OCI-LY3 (cell line): ENCODE measurements around the gene MAPKAPK5.

Experiments used
- H2AFZ ChIP-seq: fragments of 200-600, 300-600 bp; shearing (Covaris generic); 2 replicates; pipeline ENCODE4 v1.6.0; 2014; ENCODE audit warnings: antibody characterized with exemption, low read depth, low read length
- H3K27ac ChIP-seq: fragments of 200-600, 300-600 bp; sonication (generic); 2 replicates; pipeline ENCODE4 v1.5.1; 2014; ENCODE audit warnings: mild to moderate bottlenecking, low read length, moderate library complexity, mixed read lengths
- H3K27me3 ChIP-seq: fragments of 200-600, 300-600 bp; sonication (generic); 2 replicates; pipeline ENCODE4 v1.6.1; 2014; ENCODE audit warnings: low read depth, low read length, mixed read lengths
- H3K36me3 ChIP-seq: fragments of 200-600, 300-600 bp; sonication (generic); replicated peaks from 2 replicates; pipeline ENCODE3; 2014; ENCODE audit warnings: low read depth, low read length, mixed read lengths
- H3K4me1 ChIP-seq: fragments of 300-600, 200-600 bp; sonication (generic); 2 replicates; pipeline ENCODE4 v1.6.1; 2014; ENCODE audit warnings: low read length, mixed read lengths
- H3K4me2 ChIP-seq: fragments of 200-600, 300-600 bp; sonication (generic); 2 replicates; pipeline ENCODE4 v1.6.1; 2014; ENCODE audit warnings: low read length, mixed read lengths
- H3K4me3 ChIP-seq: fragments of 300-600, 200-600 bp; sonication (generic); 2 replicates; pipeline ENCODE4 v1.5.1; 2014; ENCODE audit warnings: antibody characterized with exemption, mild to moderate bottlenecking, low read length, moderate library complexity
- H3K79me2 ChIP-seq: fragments of 300-600, 200-600 bp; shearing (Covaris generic); 2 replicates; pipeline ENCODE4 v1.6.1; 2014; ENCODE audit warnings: mild to moderate bottlenecking, low read length, mixed read lengths
- H3K9ac ChIP-seq: fragments of 300-600, 200-600 bp; shearing (Covaris generic); 2 replicates; pipeline ENCODE4 v1.6.0; 2014; ENCODE audit warnings: mild to moderate bottlenecking, low read length, moderate library complexity
- H3K9me3 ChIP-seq: fragments of 200-600, 300-600 bp; shearing (Covaris generic); 2 replicates; pipeline ENCODE4 v1.6.1; 2014; ENCODE audit warnings: low read length, mixed read lengths; ENCODE audit not compliant: insufficient read depth
- H4K20me1 ChIP-seq: fragments of 200-600, 300-600 bp; sonication (generic); 2 replicates; pipeline ENCODE4 v1.6.1; 2016; ENCODE audit warnings: low read length, mixed read lengths; ENCODE audit not compliant: insufficient read depth
- CTCF ChIP-seq: fragments of 200-600, 300-600 bp; sonication (generic); IDR thresholded peaks from 2 replicates; pipeline ENCODE4 v1.5.1; 2014; ENCODE audit warnings: antibody characterized with exemption, low read length, low read depth
- EZH2phosphoT487 ChIP-seq: fragments of 200-600 bp; shearing (Covaris generic); IDR thresholded peaks from 2 replicates; pipeline ENCODE4 v1.6.1; 2018; ENCODE audit warnings: antibody characterized with exemption, mixed run types, low read depth

Gene MAPKAPK5

GRCh38 chr12:111864913-111865312 is 22.9 kb downstream of the MAPKAPK5 start:
- Histone ChIP-seq H3K9me3 (no peaks in the 10 kb centered on the region), H3K36me3 (peaks cover 32% of the 10 kb centered on the region), H3K27me3 (no peaks in the 10 kb centered on the region), H3K4me3 (no peak overlapping the region), H3K4me1 (no peaks in the 10 kb centered on the region), H2AFZ (no peak overlapping the region), H3K79me2 (peaks cover 57% of the 10 kb centered on the region), H4K20me1 (peaks cover 24% of the 10 kb centered on the region), H3K9ac (no peak overlapping the region), H3K27ac (no peak overlapping the region), H3K4me2 (no peak overlapping the region)
- TF ChIP-seq EZH2phosphoT487: no peak
- no peak for TF ChIP-seq CTCF

- Histone ChIP-seq H3K27ac (no peak overlapping the region), H4K20me1 (peaks cover 9% of the 10 kb centered on the region), H2AFZ (no peak overlapping the region), H3K4me2 (no peak overlapping the region), H3K9ac (no peak overlapping the region), H3K79me2 (peaks cover 31% of the 10 kb centered on the region), H3K4me3 (no peak overlapping the region), H3K9me3 (no peaks in the 10 kb centered on the region), H3K27me3 (no peaks in the 10 kb centered on the region), H3K4me1 (no peaks in the 10 kb centered on the region), H3K36me3 (peaks cover 56% of the 10 kb centered on the region)
- TF ChIP-seq CTCF (no peak), EZH2phosphoT487 (no peak)
Observed at GRCh38 chr12:111867531-111867930, 25.5 kb downstream of the MAPKAPK5 start.

- no peaks in the 10 kb centered on the region for H4K20me1 ChIP-seq
- no peak for TF ChIP-seq CTCF
- H3K79me2 ChIP-seq: peaks cover 17% of the 10 kb centered on the region
- H3K9me3 ChIP-seq: no peaks in the 10 kb centered on the region
- no peak overlapping the region for H3K27ac ChIP-seq
- H3K4me3 ChIP-seq: no peak overlapping the region
- peaks cover 63% of the 10 kb centered on the region for H3K36me3 ChIP-seq
- no peak overlapping the region for H3K9ac ChIP-seq
- H3K4me1 ChIP-seq: no peaks in the 10 kb centered on the region
- no peak overlapping the region for H2AFZ ChIP-seq
- H3K27me3 ChIP-seq: no peaks in the 10 kb centered on the region
- H3K4me2 ChIP-seq: no peak overlapping the region
Observed at GRCh38 chr12:111868676-111869588, 26.9 kb downstream of the MAPKAPK5 start.

- Histone ChIP-seq H3K36me3 (peaks cover 63% of the 10 kb centered on the region), H3K9ac (no peak overlapping the region), H3K27me3 (no peaks in the 10 kb centered on the region), H3K4me2 (no peak overlapping the region), H3K27ac (no peak overlapping the region), H3K4me3 (no peak overlapping the region), H3K4me1 (no peaks in the 10 kb centered on the region), H3K79me2 (peaks cover 13% of the 10 kb centered on the region; the same call in 1 of the 2 replicates), H2AFZ (no peak overlapping the region), H4K20me1 (no peaks in the 10 kb centered on the region), H3K9me3 (no peaks in the 10 kb centered on the region)
- TF ChIP-seq CTCF: no peak
- no peak for TF ChIP-seq EZH2phosphoT487
Observed at GRCh38 chr12:111869671-111870070, 27.6 kb downstream of the MAPKAPK5 start.
